Ascending aorta (tissue), 2 donors: Measurements from ENCODE around the gene IL1RAP. TPM values are rescaled to one million over a fixed set of nuclear protein-coding genes. Genes with fewer than 3 reads are reported as not detected.
"Not testable (repeated sequence)": the region's sequence is repeated elsewhere in the genome, so short reads cannot be mapped to it uniquely, and the experiment has no call there.

Experiments
- DNase-seq, 2 donors: peaks; one replicate each; pipeline ENCODE4 v3.0.0-alpha.2; 2019; ENCODE audit warnings: low spot score in 2 of 2
- H3K27ac ChIP-seq, 2 donors: fragments of 200-600 bp; sonication (generic); one replicate each; pipeline ENCODE4 v1.5.1; 2016 to 2017; ENCODE audit warnings: mild to moderate bottlenecking in 1 of 2
- H3K27me3 ChIP-seq: fragments of 200-600 bp; sonication (generic); one replicate; pipeline ENCODE4 v1.5.1; 2017
- H3K36me3 ChIP-seq, 2 donors: fragments of 200-600 bp; sonication (generic); one replicate each; pipeline ENCODE4 v1.5.1; 2016
- H3K4me1 ChIP-seq, 2 donors: fragments of 200-600 bp; sonication (generic); one replicate each; pipeline ENCODE4 v1.5.1; 2016 to 2017; ENCODE audit warnings: mild to moderate bottlenecking in 1 of 2
- H3K4me3 ChIP-seq, 2 donors: fragments of 200-600 bp; sonication (generic); one replicate each; pipeline ENCODE4 v1.5.1; 2016 to 2017; ENCODE audit warnings: mild to moderate bottlenecking in 1 of 2
- H3K9me3 ChIP-seq, 2 donors: fragments of 200-600 bp; sonication (generic); one replicate each; pipeline ENCODE4 v1.5.1; 2016
- CTCF ChIP-seq, 3 experiments: fragments of 200-600 bp in 2 of 3; fragments of 450-650 bp in 1 of 3; sonication (generic) in 2 of 3; IDR thresholded peaks; one replicate each; pipeline ENCODE4 v1.5.1; 2016 to 2019; ENCODE audit warnings: antibody characterized with exemption in 3 of 3, mild to moderate bottlenecking in 1 of 3, moderate library complexity in 1 of 3
- intact Hi-C: fragments of 100-400 bp; cut with DNase I; formaldehyde crosslinking; loops from one replicate; pipeline ENCODE4 v1.15.1; 2023
- total RNA-seq: library from RNA; depleted of rRNA; stranded (reverse); fragments of >200 nt; gene quantifications from one replicate; pipeline ENCODE4 v1.1.0, GENCODE V29; 2016

Gene IL1RAP
- total RNA-seq, 1 donor from 2014 or later = 12.8 TPM

- H3K4me1 ChIP-seq = peaks cover 0 to 4% of the 10 kb centered on the region in 2 donors
- intact Hi-C loops = loop anchor here (5.0 to 10.0 kb wide), 3 partner anchors 53 to 550 kb away; partner anchors contain the start of gene CLDN1
- TF ChIP-seq CTCF (IDR thresholded peaks at IDR 0.05) = no peak
- no peaks in the 10 kb centered on the region for H3K9me3 ChIP-seq
- peak overlapping the region; percentile 86 to 89 for H3K4me3 ChIP-seq
- DNase-seq = peak in 1 of 2 donors; percentile 67
- peak overlapping the region; percentile 75 to 79 for H3K27ac ChIP-seq
- H3K27me3 ChIP-seq = no peaks in the 10 kb centered on the region
- no peaks in the 10 kb centered on the region for H3K36me3 ChIP-seq
Measured at GRCh38 chr3:190514413-190515153, 698 bp downstream of the IL1RAP start.

- Histone ChIP-seq H3K27ac (no peak overlapping the region), H3K9me3 (no peaks in the 10 kb centered on the region), H3K27me3 (no peaks in the 10 kb centered on the region), H3K4me1 (peaks cover 0 to 4% of the 10 kb centered on the region in 2 donors), H3K4me3 (no peak overlapping the region), H3K36me3 (no peaks in the 10 kb centered on the region)
- TF ChIP-seq CTCF (IDR thresholded peaks at IDR 0.05) = no peak
- no peak for DNase-seq
- intact Hi-C loops = loop anchor here (10.0 kb wide), 2 partner anchors 192 to 552 kb away; partner anchors contain the start of gene CLDN1
Measured at GRCh38 chr3:190516416-190516815, 2.5 kb downstream of the IL1RAP start.

- Histone ChIP-seq H3K27ac (no peak overlapping the region), H3K4me1 (peaks cover 0 to 4% of the 10 kb centered on the region in 2 donors), H3K27me3 (no peaks in the 10 kb centered on the region), H3K9me3 (no peaks in the 10 kb centered on the region), H3K36me3 (no peaks in the 10 kb centered on the region), H3K4me3 (no peak overlapping the region)
- no peak for DNase-seq
- intact Hi-C loops = loop anchor here (10.0 kb wide), 2 partner anchors 193 to 553 kb away; partner anchors contain the start of gene CLDN1
- no peak for TF ChIP-seq CTCF (IDR thresholded peaks at IDR 0.05)
Measured at GRCh38 chr3:190517687-190518086, 3.8 kb downstream of the IL1RAP start.

GRCh38 chr3:190518531-190518930 lies 4.6 kb downstream of the IL1RAP start:
- not testable (repeated sequence) for H3K27ac ChIP-seq, H3K9me3 ChIP-seq, H3K4me1 ChIP-seq, DNase-seq, H3K4me3 ChIP-seq, H3K36me3 ChIP-seq, H3K27me3 ChIP-seq
- intact Hi-C loops = loop anchor here (10.0 kb wide), 2 partner anchors 194 to 554 kb away; partner anchors contain the start of gene CLDN1

- no peak overlapping the region for H3K4me3 ChIP-seq
- no peaks in the 10 kb centered on the region for H3K27me3 ChIP-seq
- intact Hi-C loops = loop anchor here (10.0 kb wide), 2 partner anchors 195 to 555 kb away; partner anchors contain the start of gene CLDN1
- H3K27ac ChIP-seq = no peak overlapping the region
- H3K36me3 ChIP-seq = no peaks in the 10 kb centered on the region
- H3K9me3 ChIP-seq = no peaks in the 10 kb centered on the region
- no peak for TF ChIP-seq CTCF (IDR thresholded peaks at IDR 0.05)
- DNase-seq = no peak
- H3K4me1 ChIP-seq = peaks cover 0 to 4% of the 10 kb centered on the region in 2 donors
Measured at GRCh38 chr3:190519886-190520285, 6.0 kb downstream of the IL1RAP start.

- no peak for DNase-seq
- H3K4me3 ChIP-seq = no peak overlapping the region
- TF ChIP-seq CTCF (IDR thresholded peaks at IDR 0.05) = no peak
- H3K27ac ChIP-seq = no peak overlapping the region
- no peaks in the 10 kb centered on the region for H3K36me3 ChIP-seq
- H3K4me1 ChIP-seq = no peaks in the 10 kb centered on the region
- intact Hi-C loops = no loop called here
- no peaks in the 10 kb centered on the region for H3K9me3 ChIP-seq
- no peaks in the 10 kb centered on the region for H3K27me3 ChIP-seq
Measured at GRCh38 chr3:190521998-190522397, 8.1 kb downstream of the IL1RAP start.
